SHP77 (cell line): ENCODE data around the gene TBCEL.

Source experiments
- DNase-seq, 2 experiments: peaks; one replicate each; lab custom pipeline; 2025; lab: John Stamatoyannopoulos, UW

Gene TBCEL

DNA sequence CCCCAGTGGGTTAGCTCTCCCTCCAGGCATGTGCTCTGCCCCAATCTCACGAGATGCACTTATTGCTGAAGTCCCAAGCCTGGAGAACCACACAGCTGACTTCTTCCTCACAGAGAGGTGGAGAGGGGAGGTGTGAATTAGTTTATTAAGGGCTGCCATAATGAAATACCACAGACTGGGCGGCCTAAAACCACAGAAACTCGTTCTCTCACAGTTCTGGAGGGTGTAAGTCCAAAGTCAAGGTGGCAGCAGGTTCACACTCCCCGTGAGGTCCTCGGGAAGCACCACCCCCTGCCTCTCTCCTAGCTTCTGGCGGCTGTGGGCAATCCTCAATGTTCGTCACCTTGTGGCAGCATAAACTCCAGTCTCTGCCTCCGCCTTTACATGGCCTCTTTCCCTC is 116.5 kb downstream of the TBCEL start:
- DNase-seq, result no peak
